NCI-H460 (cell line): ENCODE data around the gene OR2T27. TPM values are rescaled to one million over a fixed set of nuclear protein-coding genes. Genes with fewer than 3 reads are reported as not detected.

ENCODE experiments used
- total RNA-seq: library from RNA; depleted of rRNA; stranded (reverse); fragments of >200 nt; shearing (Covaris generic); gene quantifications from 2 replicates; pipeline ENCODE4 v1.2.3, GENCODE V29; 2014; rRNA removed

The OR2T27 gene
- total RNA-seq, 1 experiment from 2014 or later, result not detected

Other genes starting within 250 kb of the OR2T27 start
- not detected in 2 replicates for gene OR2T2, start 209.9 kb downstream of the OR2T27 start, total RNA-seq
- not detected in 2 replicates for gene OR2T3, start 182.2 kb downstream of the OR2T27 start, total RNA-seq
- gene OR2T5, start 166.9 kb downstream of the OR2T27 start, total RNA-seq, result not detected in 2 replicates
- gene OR2G6, start 147.5 kb downstream of the OR2T27 start, total RNA-seq, result not detected in 2 replicates
- gene OR2T29, start 92.8 kb downstream of the OR2T27 start, total RNA-seq, result not detected in 2 replicates
- not detected in 2 replicates for gene OR2T34, start 80.8 kb downstream of the OR2T27 start, total RNA-seq
- gene OR2T10, start 57.8 kb downstream of the OR2T27 start, total RNA-seq, result not detected in 2 replicates
- gene OR2T11, start 20.4 kb downstream of the OR2T27 start, total RNA-seq, result not detected in 2 replicates
- gene OR2T35, start 10.2 kb downstream of the OR2T27 start, total RNA-seq, result not detected in 2 replicates
- gene OR14I1, start 47.2 kb upstream of the OR2T27 start, total RNA-seq, result not detected in 2 replicates
- not detected in 2 replicates for gene LYPD8, start 100.2 kb upstream of the OR2T27 start, total RNA-seq
- 20.5 and 23.6 TPM in 2 replicates for gene SH3BP5L, start 170.4 kb upstream of the OR2T27 start, total RNA-seq
- 33.0 and 38.6 TPM in 2 replicates for gene ZNF672, start 182.7 kb upstream of the OR2T27 start, total RNA-seq
- 34.6 and 40.2 TPM in 2 replicates for gene ZNF692, start 203.6 kb upstream of the OR2T27 start, total RNA-seq